HepG2 (cell line): ENCODE data around the gene FBXO2. TPM values are rescaled to one million over a fixed set of nuclear protein-coding genes. Genes with fewer than 3 reads are reported as not detected.

Experiments used
- AGO2 ChIP-seq: fragments of 200-400 bp; formaldehyde crosslinking; optimal IDR thresholded peaks from 2 replicates; pipeline ENCODE3; 2017; ENCODE audit warnings: mild to moderate bottlenecking, low read depth, low read length, moderate library complexity
- AHDC1 ChIP-seq: sonication (generic); formaldehyde crosslinking; IDR thresholded peaks from 2 replicates; pipeline ENCODE4 v1.5.1; 2020; ENCODE audit warnings: mild to moderate bottlenecking, missing genetic modification reagents, borderline replicate concordance
- BCLAF1 ChIP-seq: fragments of 450-650 bp; IDR thresholded peaks from 2 replicates; pipeline ENCODE4 v1.6.1; 2017; ENCODE audit warnings: mild to moderate bottlenecking
- ELF1 ChIP-seq: sonication (generic); formaldehyde crosslinking; IDR thresholded peaks from 2 replicates; pipeline ENCODE4 v1.4.0; 2020; ENCODE audit warnings: missing genetic modification reagents
- ELF4 ChIP-seq: sonication (generic); formaldehyde crosslinking; IDR thresholded peaks from 2 replicates; pipeline ENCODE4 v1.5.0; 2020; ENCODE audit warnings: missing genetic modification reagents, mild to moderate bottlenecking, moderate library complexity, borderline replicate concordance
- FOXP1 ChIP-seq, 2 experiments: fragments of 450-650 bp in 1 of 2; IDR thresholded peaks; 2 replicates each; pipeline ENCODE4 v1.6.1; 2017 to 2018; ENCODE audit warnings: antibody characterized with exemption in 1 of 2
- IRF1 ChIP-seq: sonication (generic); formaldehyde crosslinking; IDR thresholded peaks from 2 replicates; pipeline ENCODE4 v1.4.0; 2020; ENCODE audit warnings: low read depth, mild to moderate bottlenecking, missing genetic modification reagents
- JARID2 ChIP-seq: sonication (generic); formaldehyde crosslinking; IDR thresholded peaks from 2 replicates; pipeline ENCODE4 v1.8.1; 2023; ENCODE audit warnings: missing genetic modification reagents, inconsistent platforms; ENCODE audit not compliant: insufficient replicate concordance
- MED13 ChIP-seq: sonication (generic); formaldehyde crosslinking; IDR thresholded peaks from 2 replicates; pipeline ENCODE4 v1.5.0; 2020; ENCODE audit warnings: missing genetic modification reagents
- POLR2AphosphoS5 ChIP-seq: IDR thresholded peaks from 2 replicates; pipeline ENCODE4 v1.6.1; 2012; ENCODE audit warnings: low read depth, low read length
- RBAK ChIP-seq: sonication (generic); formaldehyde crosslinking; IDR thresholded peaks from 2 replicates; pipeline ENCODE4 v1.5.1; 2020; ENCODE audit warnings: mild to moderate bottlenecking, missing genetic modification reagents
- SMAD9 ChIP-seq: sonication (generic); formaldehyde crosslinking; IDR thresholded peaks from 2 replicates; pipeline ENCODE4 v1.5.1; 2020; ENCODE audit warnings: mild to moderate bottlenecking, missing genetic modification reagents
- ZFP62 ChIP-seq: sonication (generic); formaldehyde crosslinking; IDR thresholded peaks from 2 replicates; pipeline ENCODE4 v1.4.0; 2020; ENCODE audit warnings: missing genetic modification reagents
- ZNF17 ChIP-seq: sonication (generic); formaldehyde crosslinking; IDR thresholded peaks from 2 replicates; pipeline ENCODE4 v1.5.0; 2020; ENCODE audit warnings: mild to moderate bottlenecking, missing genetic modification reagents
- ZNF264 ChIP-seq: sonication (generic); formaldehyde crosslinking; IDR thresholded peaks from 2 replicates; pipeline ENCODE4 v1.4.0; 2020; ENCODE audit warnings: missing genetic modification reagents
- ZNF431 ChIP-seq: sonication (generic); formaldehyde crosslinking; IDR thresholded peaks from 2 replicates; pipeline ENCODE4 v1.9.0; 2022; ENCODE audit warnings: missing genetic modification reagents, low read depth, mild to moderate bottlenecking, borderline replicate concordance
- ZNF441 ChIP-seq: sonication (generic); formaldehyde crosslinking; IDR thresholded peaks from 2 replicates; pipeline ENCODE4 v1.7.0; 2021; ENCODE audit warnings: missing genetic modification reagents, borderline replicate concordance
- ZUFSP ChIP-seq: sonication (generic); formaldehyde crosslinking; IDR thresholded peaks from 2 replicates; pipeline ENCODE4 v1.9.0; 2021; ENCODE audit warnings: missing genetic modification reagents, mild to moderate bottlenecking, borderline replicate concordance
- polyA plus RNA-seq, 8 experiments: library from polyadenylated mRNA; depleted of rRNA in 3 of 8; stranded (reverse) in 7 of 8; unstranded in 1 of 8; fragments of >200 nt; fragmentation: Illumina TruSeq in 4 of 8; extraction: Trizol in 4 of 8; gene quantifications; 2 replicates each; pipeline versions ENCODE4 v1.2.1 to v1.2.3, GENCODE V29; 2011 to 2016; ENCODE audit warnings: low read depth in 4 of 8, missing spikeins in 1 of 8, mixed read lengths in 1 of 8; ENCODE audit not compliant: insufficient read depth in 1 of 8
- total RNA-seq, 5 experiments: library from RNA; depleted of rRNA; stranded (reverse); fragments of >200 nt; fragmentation: Illumina TruSeq; extraction: Trizol; gene quantifications; 2 replicates each; pipeline ENCODE4 v1.2.3, GENCODE V29; 2016; ENCODE audit warnings: low read depth in 1 of 5

Gene FBXO2
- total and polyA plus RNA-seq, 2 of the 13 experiments (the other 11 are each of a cell fraction or from before 2014, with no cell fraction given): 79.3 to 112 TPM

GRCh38 chr1:11671544-11672286, 17.5 kb upstream of the FBXO2 start (continued):
- TF ChIP-seq AHDC1 (CRISPR knock-in tag): peak; percentile 27; the same call in 1 of the 2 replicates
- peak; percentile 38 for TF ChIP-seq AGO2
- no peak for TF ChIP-seq ELF4 (CRISPR knock-in tag)
- no peak for TF ChIP-seq POLR2AphosphoS5
- TF ChIP-seq JARID2 (CRISPR knock-in tag): no peak
- TF ChIP-seq ZNF431 (CRISPR knock-in tag): peak; percentile 29; the same call in 1 of the 2 replicates
- TF ChIP-seq SMAD9 (CRISPR knock-in tag): no peak
- TF ChIP-seq ELF1 (CRISPR knock-in tag): no peak
- no peak for TF ChIP-seq RBAK
- no peak for TF ChIP-seq ZFP62 (CRISPR knock-in tag)
- TF ChIP-seq ZNF264: peak; percentile 70; the same call in 1 of the 2 replicates
- TF ChIP-seq ZNF17 (CRISPR knock-in tag): no peak
- TF ChIP-seq ZNF441 (CRISPR knock-in tag): peak; percentile 35; the same call in 1 of the 2 replicates
- no peak for TF ChIP-seq ZUFSP (CRISPR knock-in tag)
- TF ChIP-seq FOXP1 (IDR thresholded peaks at IDR 0.05): no peak
- peak; percentile 52; the same call in 1 of the 2 replicates for TF ChIP-seq FOXP1 (CRISPR knock-in tag; IDR thresholded peaks at IDR 0.05)
- TF ChIP-seq IRF1 (CRISPR knock-in tag): no peak
- no peak for TF ChIP-seq BCLAF1
- TF ChIP-seq MED13 (CRISPR knock-in tag): no peak; the same call in 1 of the 2 replicates
